Hepatocyte (in vitro differentiated cells): ENCODE data around the gene TMCC2.

Experiments
- CTCF ChIP-seq: fragments of 200-600 bp; sonication (generic); IDR thresholded peaks from 2 replicates; pipeline ENCODE4 v1.5.1; 2016; ENCODE audit warnings: antibody characterized with exemption, mild to moderate bottlenecking; ENCODE audit not compliant: poor library complexity
- EZH2 ChIP-seq: fragments of 200-600 bp; sonication (generic); IDR thresholded peaks from 2 replicates; pipeline ENCODE4 v1.6.1; 2016; ENCODE audit warnings: antibody characterized with exemption, mild to moderate bottlenecking, borderline replicate concordance
- EZH2phosphoT487 ChIP-seq: fragments of 200-600 bp; sonication (generic); IDR thresholded peaks from one replicate; pipeline ENCODE4 v1.6.1; 2018; ENCODE audit warnings: antibody characterized with exemption, mild to moderate bottlenecking, low read depth, moderate library complexity; ENCODE audit not compliant: unreplicated experiment, severe bottlenecking

GRCh38 chr1:205224736-205225135, 3.0 kb upstream of the TMCC2 start:
- no peak for TF ChIP-seq EZH2phosphoT487
- TF ChIP-seq CTCF: no peak
- no peak for TF ChIP-seq EZH2
